ENCODE data around the gene SLC17A6. TPM values are rescaled to one million over a fixed set of nuclear protein-coding genes. Genes with fewer than 3 reads are reported as not detected.

Gene SLC17A6
- total and polyA plus RNA-seq, 5 donors from 2014 or later, result not detected

DNA sequence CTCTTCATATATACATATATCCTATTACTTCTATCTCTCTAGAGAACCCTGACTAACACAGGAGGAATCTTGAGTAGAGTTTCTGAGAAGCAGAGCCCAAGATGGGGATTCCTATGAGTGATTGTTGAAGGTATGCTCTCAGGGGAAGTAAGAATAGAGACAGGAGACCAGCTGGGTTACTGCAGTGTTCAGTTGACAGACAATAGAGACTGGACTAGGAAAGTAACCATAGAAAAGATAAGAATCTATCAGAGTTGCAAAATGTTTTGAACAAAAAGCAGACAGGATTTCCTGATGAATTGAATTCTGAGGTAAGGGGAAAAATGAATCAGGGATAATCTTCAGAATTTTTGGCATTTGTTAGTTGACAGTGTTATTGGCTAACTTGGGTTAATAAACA lies 54.4 kb downstream of the SLC17A6 start:
- Histone ChIP-seq H3K4me3 (ENCODE audit: low read depth, low read length) (no peak overlapping the region), H3K27me3 (ENCODE audit: control insufficient read depth, insufficient read depth, low read length) (no peaks in the 10 kb centered on the region), H3K9me3 (ENCODE audit: control insufficient read depth in 2 of 2, low read length in 2 of 2) (no peaks in the 10 kb centered on the region), H3K4me1 (ENCODE audit: control insufficient read depth, insufficient read depth, low read length, poor library complexity, severe bottlenecking) (no peaks in the 10 kb centered on the region), H3K27ac (ENCODE audit: insufficient read depth, low read length, poor library complexity, severe bottlenecking) (no peak overlapping the region), H3K36me3 (ENCODE audit: control insufficient read depth, insufficient read depth, low read length) (no peaks in the 10 kb centered on the region)
- peaks cover 0 to 1% (median 0%) of the 10 kb centered on the region in 7 donors for H3K9me3 Mint-ChIP-seq
- ATAC-seq (ENCODE audit: low read depth in 2 of 2) (no peak), DNase-seq (no peak)
- no peak overlapping the region for H3K27ac Mint-ChIP-seq
- no peak overlapping the region for H3K4me3 Mint-ChIP-seq
- H3K36me3 Mint-ChIP-seq, result no peaks in the 10 kb centered on the region
- H3K4me1 Mint-ChIP-seq, result no peaks in the 10 kb centered on the region
- H3K27me3 Mint-ChIP-seq, result no peaks in the 10 kb centered on the region

DNA sequence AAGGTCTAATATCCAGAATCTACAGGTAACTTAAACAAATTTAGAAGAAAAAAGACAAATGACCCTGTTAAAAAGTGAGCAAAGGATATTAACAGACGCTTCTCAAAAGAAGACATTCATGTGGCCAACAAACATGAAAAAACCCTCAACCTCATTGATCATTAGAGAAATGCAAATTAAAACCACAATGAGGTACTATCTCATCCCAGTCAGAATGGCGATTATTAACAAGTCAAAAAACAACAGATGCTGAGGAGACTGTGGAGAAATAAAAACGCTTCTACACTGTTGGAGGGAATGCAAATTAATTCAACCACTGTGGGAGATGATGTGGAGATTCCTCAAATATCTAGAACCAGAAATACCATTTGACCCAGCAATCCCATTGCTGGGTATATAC lies 67.2 kb downstream of the SLC17A6 start:
- Histone ChIP-seq H3K27me3 (ENCODE audit: control insufficient read depth, insufficient read depth, low read length) (no peaks in the 10 kb centered on the region), H3K36me3 (ENCODE audit: control insufficient read depth, insufficient read depth, low read length) (no peaks in the 10 kb centered on the region), H3K4me3 (ENCODE audit: low read depth, low read length) (no peak overlapping the region), H3K27ac (ENCODE audit: insufficient read depth, low read length, poor library complexity, severe bottlenecking) (no peak overlapping the region), H3K4me1 (ENCODE audit: control insufficient read depth, insufficient read depth, low read length, poor library complexity, severe bottlenecking) (no peaks in the 10 kb centered on the region), H3K9me3 (ENCODE audit: control insufficient read depth in 2 of 2, low read length in 2 of 2) (no peaks in the 10 kb centered on the region)
- Mint-ChIP-seq H3K4me3 (no peak overlapping the region), H3K9me3 (peaks cover 0 to 2% (median 0%) of the 10 kb centered on the region in 7 donors), H3K36me3 (no peaks in the 10 kb centered on the region), H3K27me3 (no peaks in the 10 kb centered on the region), H3K4me1 (no peaks in the 10 kb centered on the region), H3K27ac (no peak overlapping the region)
- no peak for DNase-seq
- no peak for ATAC-seq (ENCODE audit: low read depth in 2 of 2)

DNA sequence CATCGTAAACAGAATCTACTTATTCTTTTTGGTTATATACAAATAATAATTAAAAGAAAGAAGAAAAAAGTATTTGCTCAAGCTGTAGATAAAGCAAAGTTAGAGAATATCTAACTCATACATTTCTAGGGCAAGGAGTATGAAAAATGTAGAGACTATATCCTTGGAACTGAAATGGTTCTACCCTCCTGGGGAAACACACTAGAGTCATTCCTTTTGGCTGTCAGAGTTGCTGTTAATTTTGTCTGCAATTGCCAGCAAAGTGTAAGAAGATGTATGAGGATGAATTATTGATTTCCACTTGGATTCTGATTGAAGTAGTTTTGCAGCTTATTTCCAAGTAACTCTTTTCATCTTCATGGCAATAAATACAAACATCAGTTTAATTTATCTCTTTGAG lies 69.1 kb downstream of the SLC17A6 start:
- H3K4me1 Mint-ChIP-seq, result no peaks in the 10 kb centered on the region

DNA sequence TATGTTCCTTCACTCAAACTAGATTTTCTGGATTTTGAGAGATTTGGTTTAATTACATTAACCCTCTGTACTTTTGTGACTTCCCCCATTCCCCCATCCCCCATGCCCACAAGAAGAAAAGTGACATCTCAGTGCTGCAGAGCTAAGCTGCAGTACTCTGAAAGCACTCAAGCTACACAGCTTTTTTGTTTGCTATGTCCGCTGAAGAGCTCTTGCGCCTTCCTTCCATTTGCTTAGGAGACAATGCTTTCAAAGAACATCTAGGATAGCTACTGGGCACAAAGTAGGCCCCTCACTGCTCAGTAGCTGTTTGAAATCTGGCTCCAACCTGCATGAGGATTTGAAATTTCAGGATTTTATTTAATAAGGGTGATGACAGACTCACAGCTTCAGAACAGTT lies 69.7 kb downstream of the SLC17A6 start:
- Histone ChIP-seq H3K4me1 (ENCODE audit: control insufficient read depth, insufficient read depth, low read length, poor library complexity, severe bottlenecking) (no peaks in the 10 kb centered on the region), H3K27ac (ENCODE audit: insufficient read depth, low read length, poor library complexity, severe bottlenecking) (no peak overlapping the region), H3K36me3 (ENCODE audit: control insufficient read depth, insufficient read depth, low read length) (no peaks in the 10 kb centered on the region), H3K4me3 (ENCODE audit: low read depth, low read length) (no peak overlapping the region), H3K9me3 (ENCODE audit: control insufficient read depth in 2 of 2, low read length in 2 of 2) (no peaks in the 10 kb centered on the region), H3K27me3 (ENCODE audit: control insufficient read depth, insufficient read depth, low read length) (no peaks in the 10 kb centered on the region)
- H3K27ac Mint-ChIP-seq, result no peak overlapping the region
- no peaks in the 10 kb centered on the region for H3K27me3 Mint-ChIP-seq
- no peaks in the 10 kb centered on the region for H3K4me1 Mint-ChIP-seq
- DNase-seq, result no peak
- no peak for ATAC-seq (ENCODE audit: low read depth in 2 of 2)
- no peaks in the 10 kb centered on the region for H3K36me3 Mint-ChIP-seq
- no peak overlapping the region for H3K4me3 Mint-ChIP-seq
- H3K9me3 Mint-ChIP-seq, result peaks cover 0 to 2% (median 0%) of the 10 kb centered on the region in 7 donors

More for the DNA sequence above, 69.1 kb downstream of the SLC17A6 start:
- no peak overlapping the region for H3K27ac ChIP-seq (ENCODE audit: insufficient read depth, low read length, poor library complexity, severe bottlenecking)
- no peaks in the 10 kb centered on the region for H3K9me3 ChIP-seq (ENCODE audit: control insufficient read depth in 2 of 2, low read length in 2 of 2)
- Mint-ChIP-seq H3K27me3 (no peaks in the 10 kb centered on the region), H3K4me3 (no peak overlapping the region), H3K27ac (no peak overlapping the region), H3K9me3 (peaks cover 0 to 2% (median 0%) of the 10 kb centered on the region in 7 donors), H3K36me3 (no peaks in the 10 kb centered on the region)
- ATAC-seq (ENCODE audit: low read depth in 2 of 2) (no peak), DNase-seq (no peak)
- H3K36me3 ChIP-seq (ENCODE audit: control insufficient read depth, insufficient read depth, low read length), result no peaks in the 10 kb centered on the region
- no peaks in the 10 kb centered on the region for H3K27me3 ChIP-seq (ENCODE audit: control insufficient read depth, insufficient read depth, low read length)
- no peaks in the 10 kb centered on the region for H3K4me1 ChIP-seq (ENCODE audit: control insufficient read depth, insufficient read depth, low read length, poor library complexity, severe bottlenecking)
- no peak overlapping the region for H3K4me3 ChIP-seq (ENCODE audit: low read depth, low read length)

DNA sequence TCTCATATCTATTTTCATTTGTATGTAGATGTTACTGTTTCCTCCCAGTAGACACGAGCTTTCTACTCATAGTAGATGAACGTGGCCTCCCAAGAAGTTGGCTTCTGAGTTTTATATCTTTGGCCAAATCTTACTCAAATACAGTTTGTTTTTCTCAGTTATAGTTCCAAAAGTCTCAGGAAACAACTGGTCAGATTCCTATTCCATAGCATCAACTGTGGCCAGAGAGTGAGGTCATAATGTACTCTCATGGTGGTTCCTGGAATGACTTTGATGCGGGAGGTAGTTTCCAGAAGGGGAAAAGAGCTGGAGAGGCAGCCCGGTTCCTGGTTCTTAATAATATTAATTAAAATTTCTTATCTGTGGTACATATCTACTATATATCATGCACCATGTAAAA lies 77.3 kb downstream of the SLC17A6 start:
- Histone ChIP-seq H3K27me3 (ENCODE audit: control insufficient read depth, insufficient read depth, low read length) (no peaks in the 10 kb centered on the region), H3K4me1 (ENCODE audit: control insufficient read depth, insufficient read depth, low read length, poor library complexity, severe bottlenecking) (no peaks in the 10 kb centered on the region), H3K4me3 (ENCODE audit: low read depth, low read length) (no peak overlapping the region), H3K9me3 (ENCODE audit: control insufficient read depth in 2 of 2, low read length in 2 of 2) (no peaks in the 10 kb centered on the region), H3K36me3 (ENCODE audit: control insufficient read depth, insufficient read depth, low read length) (no peaks in the 10 kb centered on the region), H3K27ac (ENCODE audit: insufficient read depth, low read length, poor library complexity, severe bottlenecking) (no peak overlapping the region)
- H3K4me1 Mint-ChIP-seq, result no peaks in the 10 kb centered on the region
- H3K9me3 Mint-ChIP-seq, result peaks cover 0 to 3% (median 0%) of the 10 kb centered on the region in 7 donors
- DNase-seq, result no peak
- no peaks in the 10 kb centered on the region for H3K27me3 Mint-ChIP-seq
- no peak overlapping the region for H3K27ac Mint-ChIP-seq
- no peak overlapping the region for H3K4me3 Mint-ChIP-seq
- no peaks in the 10 kb centered on the region for H3K36me3 Mint-ChIP-seq
- ATAC-seq (ENCODE audit: low read depth in 2 of 2), result no peak

DNA sequence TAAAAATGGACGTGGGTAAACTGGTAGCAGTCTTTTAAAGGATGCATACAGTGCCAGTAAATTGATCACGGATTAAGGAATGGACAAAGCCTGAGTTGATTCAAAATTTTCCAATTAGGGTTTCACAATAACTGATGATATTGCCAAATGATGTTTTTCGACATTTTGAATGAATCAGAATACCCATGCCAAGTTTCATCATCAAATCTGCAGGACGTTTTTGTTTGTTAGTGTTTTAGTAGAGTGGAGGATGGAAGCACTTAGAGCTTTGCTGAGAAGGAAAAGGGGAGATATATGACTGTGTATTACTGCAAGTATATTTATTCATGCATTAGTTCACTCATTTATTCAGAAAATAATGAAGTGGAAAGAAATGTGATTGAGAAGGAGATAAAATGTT lies 78.3 kb downstream of the SLC17A6 start:
- Histone ChIP-seq H3K36me3 (ENCODE audit: control insufficient read depth, insufficient read depth, low read length) (no peaks in the 10 kb centered on the region), H3K9me3 (ENCODE audit: control insufficient read depth in 2 of 2, low read length in 2 of 2) (no peaks in the 10 kb centered on the region), H3K27me3 (ENCODE audit: control insufficient read depth, insufficient read depth, low read length) (no peaks in the 10 kb centered on the region), H3K27ac (ENCODE audit: insufficient read depth, low read length, poor library complexity, severe bottlenecking) (no peak overlapping the region), H3K4me3 (ENCODE audit: low read depth, low read length) (no peak overlapping the region), H3K4me1 (ENCODE audit: control insufficient read depth, insufficient read depth, low read length, poor library complexity, severe bottlenecking) (no peaks in the 10 kb centered on the region)
- Mint-ChIP-seq H3K9me3 (peaks cover 0 to 3% (median 0%) of the 10 kb centered on the region in 7 donors), H3K27ac (no peak overlapping the region), H3K36me3 (no peaks in the 10 kb centered on the region), H3K4me3 (no peak overlapping the region), H3K27me3 (no peaks in the 10 kb centered on the region), H3K4me1 (no peaks in the 10 kb centered on the region)
- no peak for ATAC-seq (ENCODE audit: low read depth in 2 of 2)
- no peak for DNase-seq

DNA sequence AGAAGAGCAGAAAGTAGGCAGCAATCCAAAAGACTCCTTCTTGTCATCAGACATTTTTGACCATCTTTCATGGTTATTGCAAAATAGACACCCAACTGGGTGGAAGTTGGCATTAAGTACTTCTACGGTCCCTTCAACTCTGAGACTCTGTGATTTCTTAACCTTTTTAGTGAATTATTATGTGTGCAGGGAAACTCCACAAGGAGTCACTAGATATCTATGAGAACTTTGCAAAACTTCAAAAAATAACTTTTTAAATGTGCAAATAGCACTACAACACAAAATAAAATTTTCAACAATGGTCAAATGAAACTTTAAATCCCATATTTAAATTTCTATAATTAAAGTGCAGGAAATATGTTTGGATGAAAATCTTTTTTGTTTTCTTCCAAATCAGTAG lies 88.7 kb downstream of the SLC17A6 start:
- no peak overlapping the region for H3K4me3 ChIP-seq (ENCODE audit: low read depth, low read length)
- no peak overlapping the region for H3K27ac ChIP-seq (ENCODE audit: insufficient read depth, low read length, poor library complexity, severe bottlenecking)
- H3K9me3 ChIP-seq (ENCODE audit: control insufficient read depth in 2 of 2, low read length in 2 of 2), result no peaks in the 10 kb centered on the region
- H3K4me1 ChIP-seq (ENCODE audit: control insufficient read depth, insufficient read depth, low read length, poor library complexity, severe bottlenecking), result no peaks in the 10 kb centered on the region
- H3K27ac Mint-ChIP-seq, result no peak overlapping the region
- no peaks in the 10 kb centered on the region for H3K36me3 Mint-ChIP-seq
- H3K9me3 Mint-ChIP-seq, result peaks cover 0 to 6% (median 0%) of the 10 kb centered on the region in 7 donors
- DNase-seq, result no peak
- peaks cover 7% of the 10 kb centered on the region for H3K27me3 Mint-ChIP-seq
- H3K27me3 ChIP-seq (ENCODE audit: control insufficient read depth, insufficient read depth, low read length), result no peaks in the 10 kb centered on the region
- no peaks in the 10 kb centered on the region for H3K36me3 ChIP-seq (ENCODE audit: control insufficient read depth, insufficient read depth, low read length)
- H3K4me1 Mint-ChIP-seq, result peaks cover 0 to under 1% (median under 1%) of the 10 kb centered on the region in 4 donors
- no peak for ATAC-seq (ENCODE audit: low read depth in 2 of 2)
- no peak overlapping the region for H3K4me3 Mint-ChIP-seq

Data from CD4-positive, CD25-positive, alpha-beta regulatory T cell (primary cell).